Measurements from ENCODE around the gene FANCE.

DNA sequence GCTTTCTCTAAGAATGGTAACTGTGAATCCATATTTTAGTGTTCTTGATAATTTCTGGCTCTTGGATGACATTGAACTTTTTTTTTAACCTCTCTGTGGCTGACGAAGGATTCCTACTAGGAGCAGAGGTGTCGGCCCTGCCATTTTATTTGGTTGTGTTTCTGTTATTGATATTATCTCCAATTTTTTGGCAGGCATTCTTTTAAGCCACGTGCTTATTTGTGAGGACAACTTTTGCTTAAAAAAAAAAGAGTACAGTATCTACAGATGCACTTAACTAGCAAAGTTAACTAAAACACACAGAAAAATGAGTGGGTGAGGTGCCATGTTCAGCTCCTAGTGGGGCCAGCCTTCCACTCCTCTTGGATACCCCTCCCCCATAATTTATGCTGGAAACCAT, 1.1 kb downstream of the FANCE start:
- TF ChIP-seq, protein P1, sequence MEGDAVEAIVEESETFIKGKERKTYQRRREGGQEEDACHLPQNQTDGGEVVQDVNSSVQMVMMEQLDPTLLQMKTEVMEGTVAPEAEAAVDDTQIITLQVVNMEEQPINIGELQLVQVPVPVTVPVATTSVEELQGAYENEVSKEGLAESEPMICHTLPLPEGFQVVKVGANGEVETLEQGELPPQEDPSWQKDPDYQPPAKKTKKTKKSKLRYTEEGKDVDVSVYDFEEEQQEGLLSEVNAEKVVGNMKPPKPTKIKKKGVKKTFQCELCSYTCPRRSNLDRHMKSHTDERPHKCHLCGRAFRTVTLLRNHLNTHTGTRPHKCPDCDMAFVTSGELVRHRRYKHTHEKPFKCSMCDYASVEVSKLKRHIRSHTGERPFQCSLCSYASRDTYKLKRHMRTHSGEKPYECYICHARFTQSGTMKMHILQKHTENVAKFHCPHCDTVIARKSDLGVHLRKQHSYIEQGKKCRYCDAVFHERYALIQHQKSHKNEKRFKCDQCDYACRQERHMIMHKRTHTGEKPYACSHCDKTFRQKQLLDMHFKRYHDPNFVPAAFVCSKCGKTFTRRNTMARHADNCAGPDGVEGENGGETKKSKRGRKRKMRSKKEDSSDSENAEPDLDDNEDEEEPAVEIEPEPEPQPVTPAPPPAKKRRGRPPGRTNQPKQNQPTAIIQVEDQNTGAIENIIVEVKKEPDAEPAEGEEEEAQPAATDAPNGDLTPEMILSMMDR (IDR thresholded peaks at IDR 0.05; ENCODE audit: insufficient read depth, low read length, poor library complexity, severe bottlenecking) = no peak
- TF ChIP-seq EZH2phosphoT487 (conservative IDR thresholded peaks at IDR 0.05; ENCODE audit: low read length) = no peak

Data from SU-DHL-6 (cell line).